Keratinocyte (primary cell): ENCODE measurements around the gene ACSS1. TPM values are rescaled to one million over a fixed set of nuclear protein-coding genes. Genes with fewer than 3 reads are reported as not detected.

Source experiments
- DNase-seq: peaks from one replicate; pipeline ENCODE4 v3.0.0-alpha.2; 2011; ENCODE audit warnings: low read depth, missing footprints, low spot score
- FAIRE-seq: peaks from 2 replicates; lab custom pipeline; 2011; peaks lifted over from hg19 to GRCh38; lab: Jason Lieb, UNC
- H2AFZ ChIP-seq: 2 replicates; pipeline ENCODE4 v1.6.0; 2012; ENCODE audit warnings: low read length, control low read depth, inconsistent platforms; ENCODE audit not compliant: control insufficient read depth
- H3K27ac ChIP-seq: 2 replicates; pipeline ENCODE4 v1.5.1; 2011; ENCODE audit warnings: low read length; ENCODE audit not compliant: control insufficient read depth, insufficient read depth
- H3K27me3 ChIP-seq: 3 replicates; pipeline ENCODE4 v1.6.0; 2011; ENCODE audit warnings: low read length; ENCODE audit not compliant: control insufficient read depth, insufficient read depth; ENCODE audit errors: extremely low read depth
- H3K36me3 ChIP-seq, 2 experiments: 2 replicates in 1 of 2; 3 replicates in 1 of 2; pipeline ENCODE4 v1.5.1; 2011; ENCODE audit warnings: low read length in 2 of 2, mild to moderate bottlenecking in 1 of 2; ENCODE audit not compliant: control insufficient read depth in 2 of 2, insufficient read depth in 2 of 2; ENCODE audit errors: extremely low read depth in 1 of 2
- H3K4me1 ChIP-seq: 3 replicates; pipeline ENCODE4 v1.5.1; 2011; ENCODE audit warnings: low read length; ENCODE audit not compliant: control insufficient read depth, insufficient read depth; ENCODE audit errors: extremely low read depth
- H3K4me2 ChIP-seq: 3 replicates; pipeline ENCODE4 v1.6.0; 2011; ENCODE audit warnings: low read depth, low read length; ENCODE audit not compliant: control insufficient read depth, insufficient read depth; ENCODE audit errors: extremely low read depth
- H3K4me3 ChIP-seq, 3 experiments: fragments of 200-600 bp in 1 of 3; sonication (generic) in 1 of 3; 2 replicates in 2 of 3; 3 replicates in 1 of 3; pipeline ENCODE4 v1.5.1; 2011 to 2016; ENCODE audit warnings: low read length in 3 of 3, mild to moderate bottlenecking in 3 of 3, control low read depth in 2 of 3, inconsistent platforms in 1 of 3, low read depth in 1 of 3, mixed read lengths in 1 of 3, mixed run types in 1 of 3, moderate library complexity in 1 of 3; ENCODE audit not compliant: control insufficient read depth in 2 of 3, insufficient read depth in 2 of 3; ENCODE audit errors: extremely low read depth in 1 of 3
- H3K79me2 ChIP-seq: 2 replicates; pipeline ENCODE4 v1.6.0; 2012; ENCODE audit warnings: low read length; ENCODE audit not compliant: control insufficient read depth, insufficient read depth
- H3K9ac ChIP-seq: 3 replicates; pipeline ENCODE4 v1.6.0; 2011; ENCODE audit warnings: low read length; ENCODE audit not compliant: control insufficient read depth, insufficient read depth; ENCODE audit errors: extremely low read depth
- H3K9me1 ChIP-seq: 3 replicates; pipeline ENCODE4 v1.6.0; 2011; ENCODE audit warnings: low read length; ENCODE audit not compliant: control insufficient read depth, insufficient read depth; ENCODE audit errors: extremely low read depth
- H3K9me3 ChIP-seq: 2 replicates; pipeline ENCODE4 v1.5.1; 2012; ENCODE audit warnings: low read depth, low read length; ENCODE audit not compliant: control insufficient read depth
- H4K20me1 ChIP-seq: 3 replicates; pipeline ENCODE4 v1.6.0; 2011; ENCODE audit warnings: low read length; ENCODE audit not compliant: control insufficient read depth, insufficient read depth; ENCODE audit errors: extremely low read depth
- CTCF ChIP-seq, 3 experiments: IDR thresholded peaks in 1 of 3; conservative IDR thresholded peaks in 1 of 3; optimal IDR thresholded peaks in 1 of 3; 2 replicates in 2 of 3; 3 replicates in 1 of 3; pipeline versions ENCODE3 to v1.5.1; 2011; ENCODE audit warnings: low read length in 3 of 3, mild to moderate bottlenecking in 3 of 3, moderate library complexity in 2 of 3, control low read depth in 1 of 3, inconsistent platforms in 1 of 3; ENCODE audit not compliant: insufficient read depth in 2 of 3; ENCODE audit errors: extremely low read depth in 1 of 3
- EZH2 ChIP-seq: IDR thresholded peaks from one replicate; pipeline ENCODE4 v1.6.1; 2012; ENCODE audit warnings: inconsistent platforms, mild to moderate bottlenecking, low read length, moderate library complexity
- dilution Hi-C: fragments of 300-500 bp; cut with MboI; formaldehyde crosslinking; loops from one replicate; pipeline ENCODE4 v1.7.0; 2020; ENCODE audit warnings: low sequenced_read_pairs; ENCODE audit not compliant: extremely low pct_ligation_motif_present
- polyA plus RNA-seq, 5 experiments: library from polyadenylated mRNA; depleted of rRNA in 3 of 5; stranded (reverse) in 3 of 5; stranded (forward) in 1 of 5; unstranded in 1 of 5; fragments of >200 nt; gene quantifications; 1 replicate in 1 of 5; 2 replicates in 3 of 5; 3 replicates in 1 of 5; pipeline versions ENCODE4 v1.2.1 to v1.2.3, GENCODE V29; 2011 to 2012; ENCODE audit warnings: missing spikeins in 2 of 5, low read depth in 1 of 5, low replicate concordance in 1 of 5

Gene ACSS1
- polyA plus RNA-seq, 1 donor (not counting 4 experiments of a cell fraction or from before 2014, with no cell fraction given) = 1.5 TPM

- Histone ChIP-seq H3K9me1 (no peaks in the 10 kb centered on the region), H4K20me1 (no peaks in the 10 kb centered on the region), H3K27ac (no peak overlapping the region), H3K9me3 (no peaks in the 10 kb centered on the region), H3K36me3 (no peaks in the 10 kb centered on the region), H3K4me1 (peaks cover 3% of the 10 kb centered on the region), H3K4me3 (no peak overlapping the region), H2AFZ (no peak overlapping the region), H3K79me2 (no peaks in the 10 kb centered on the region), H3K9ac (no peak overlapping the region), H3K27me3 (no peaks in the 10 kb centered on the region), H3K4me2 (no peak overlapping the region)
- dilution Hi-C loops = no loop called here
- no peak for TF ChIP-seq EZH2
- no peak for TF ChIP-seq CTCF (optimal IDR thresholded peaks at IDR 0.05 in 1 of 3, IDR thresholded peaks at IDR 0.05 in 1 of 3, conservative IDR thresholded peaks at IDR 0.05 in 1 of 3; ENCODE audit: extremely low read depth in 1 of 3, insufficient read depth in 2 of 3, low read length in 3 of 3)
- FAIRE-seq (no peak), DNase-seq (no peak)
These were observed 46.1 kb downstream of the ACSS1 start for GRCh38 chr20:25011831-25012241.

- Histone ChIP-seq H3K4me2 (no peak overlapping the region), H3K4me1 (no peaks in the 10 kb centered on the region), H3K79me2 (no peaks in the 10 kb centered on the region), H3K9me3 (no peaks in the 10 kb centered on the region), H2AFZ (no peak overlapping the region), H3K9me1 (no peaks in the 10 kb centered on the region), H3K4me3 (no peak overlapping the region), H3K27me3 (no peaks in the 10 kb centered on the region), H4K20me1 (no peaks in the 10 kb centered on the region), H3K9ac (no peak overlapping the region), H3K36me3 (no peaks in the 10 kb centered on the region), H3K27ac (no peak overlapping the region)
- DNase-seq (no peak), FAIRE-seq (no peak)
- no peak for TF ChIP-seq EZH2
- TF ChIP-seq CTCF (optimal IDR thresholded peaks at IDR 0.05 in 1 of 3, IDR thresholded peaks at IDR 0.05 in 1 of 3, conservative IDR thresholded peaks at IDR 0.05 in 1 of 3; ENCODE audit: extremely low read depth in 1 of 3, insufficient read depth in 2 of 3, low read length in 3 of 3) = no peak
- dilution Hi-C loops = no loop called here
These were observed 46.7 kb downstream of the ACSS1 start for GRCh38 chr20:25011261-25011660.
